ENCODE measurements around the gene TPRN.

Gene TPRN

DNA sequence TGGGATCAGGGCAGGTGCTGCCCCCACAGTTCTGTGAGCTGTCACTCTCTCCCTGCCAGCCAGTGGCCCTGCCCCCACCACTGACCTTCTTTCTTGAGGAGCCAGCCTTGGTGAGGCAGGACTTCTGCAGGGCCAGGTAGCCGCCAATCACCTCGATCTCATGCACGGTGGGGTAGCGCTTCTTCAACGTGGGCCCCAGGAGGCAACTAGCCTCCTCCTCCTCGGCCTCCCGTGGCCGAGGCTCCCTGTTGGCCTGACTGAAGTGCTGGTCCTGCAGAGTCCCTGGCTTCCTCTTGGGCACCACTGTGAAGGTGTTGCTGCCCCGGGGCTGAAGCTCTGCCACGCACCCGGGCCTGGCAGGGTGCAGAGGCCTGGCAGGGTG is 1.6 kb downstream of the TPRN start:
- H3K4me3 ChIP-seq (replicated peaks; ENCODE audit: low read depth, low read length), result no peak overlapping the region
- no peaks in the 10 kb centered on the region for H3K27me3 ChIP-seq (replicated peaks; ENCODE audit: control insufficient read depth, insufficient read depth, low read length)
- no peaks in the 10 kb centered on the region; the same call in 1 of the 2 replicates for H3K36me3 ChIP-seq (ENCODE audit: control insufficient read depth, insufficient read depth, low read length)
- TF ChIP-seq, protein P1, sequence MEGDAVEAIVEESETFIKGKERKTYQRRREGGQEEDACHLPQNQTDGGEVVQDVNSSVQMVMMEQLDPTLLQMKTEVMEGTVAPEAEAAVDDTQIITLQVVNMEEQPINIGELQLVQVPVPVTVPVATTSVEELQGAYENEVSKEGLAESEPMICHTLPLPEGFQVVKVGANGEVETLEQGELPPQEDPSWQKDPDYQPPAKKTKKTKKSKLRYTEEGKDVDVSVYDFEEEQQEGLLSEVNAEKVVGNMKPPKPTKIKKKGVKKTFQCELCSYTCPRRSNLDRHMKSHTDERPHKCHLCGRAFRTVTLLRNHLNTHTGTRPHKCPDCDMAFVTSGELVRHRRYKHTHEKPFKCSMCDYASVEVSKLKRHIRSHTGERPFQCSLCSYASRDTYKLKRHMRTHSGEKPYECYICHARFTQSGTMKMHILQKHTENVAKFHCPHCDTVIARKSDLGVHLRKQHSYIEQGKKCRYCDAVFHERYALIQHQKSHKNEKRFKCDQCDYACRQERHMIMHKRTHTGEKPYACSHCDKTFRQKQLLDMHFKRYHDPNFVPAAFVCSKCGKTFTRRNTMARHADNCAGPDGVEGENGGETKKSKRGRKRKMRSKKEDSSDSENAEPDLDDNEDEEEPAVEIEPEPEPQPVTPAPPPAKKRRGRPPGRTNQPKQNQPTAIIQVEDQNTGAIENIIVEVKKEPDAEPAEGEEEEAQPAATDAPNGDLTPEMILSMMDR (IDR thresholded peaks at IDR 0.05; ENCODE audit: insufficient read depth, low read length, poor library complexity, severe bottlenecking), result no peak
- DNase-seq (ENCODE audit: extremely low read depth, insufficient read length), result no peak

DNA sequence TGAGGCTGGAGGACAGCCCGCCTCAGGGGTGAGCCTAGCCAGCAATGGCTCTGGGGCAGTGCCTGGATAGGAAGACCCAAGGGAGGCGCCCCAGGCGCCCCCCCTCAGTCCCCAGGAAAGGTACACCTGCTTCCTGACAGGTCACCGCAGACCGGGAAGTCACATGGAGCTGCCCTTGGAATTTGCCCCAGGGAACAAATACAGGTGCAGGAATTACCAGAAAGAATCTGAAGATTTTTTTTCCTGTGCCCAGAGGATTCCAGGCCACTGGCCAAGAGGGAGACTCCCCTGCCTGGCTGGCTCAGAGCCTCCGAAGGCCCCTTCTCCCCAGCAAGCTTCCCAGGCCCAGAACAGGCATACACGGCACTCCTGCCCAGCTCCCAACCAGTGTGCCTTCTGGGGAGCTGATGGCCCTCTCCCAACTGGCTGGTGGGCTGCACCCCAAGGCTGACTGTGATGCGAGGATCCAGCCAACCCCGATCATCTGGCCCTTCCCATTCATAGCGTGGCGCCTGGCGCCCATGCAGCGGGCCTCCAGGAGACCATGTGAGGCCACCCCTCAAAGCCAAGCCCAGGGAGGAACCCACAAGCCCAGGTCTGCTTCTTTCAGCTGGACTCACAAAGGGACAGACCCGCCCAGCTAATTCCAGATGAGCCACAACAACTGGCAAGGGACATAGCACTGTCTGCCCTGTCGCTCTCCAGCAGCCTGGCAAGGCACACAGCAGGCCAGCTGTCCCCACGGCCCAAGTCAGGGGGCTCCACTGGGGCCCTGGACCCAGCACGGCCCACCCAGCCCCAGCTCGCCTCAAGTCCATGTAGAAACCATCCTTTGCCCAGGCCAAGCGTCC is 2.3 kb downstream of the TPRN start:
- H3K4me3 ChIP-seq (replicated peaks; ENCODE audit: low read depth, low read length), result no peak overlapping the region

DNA sequence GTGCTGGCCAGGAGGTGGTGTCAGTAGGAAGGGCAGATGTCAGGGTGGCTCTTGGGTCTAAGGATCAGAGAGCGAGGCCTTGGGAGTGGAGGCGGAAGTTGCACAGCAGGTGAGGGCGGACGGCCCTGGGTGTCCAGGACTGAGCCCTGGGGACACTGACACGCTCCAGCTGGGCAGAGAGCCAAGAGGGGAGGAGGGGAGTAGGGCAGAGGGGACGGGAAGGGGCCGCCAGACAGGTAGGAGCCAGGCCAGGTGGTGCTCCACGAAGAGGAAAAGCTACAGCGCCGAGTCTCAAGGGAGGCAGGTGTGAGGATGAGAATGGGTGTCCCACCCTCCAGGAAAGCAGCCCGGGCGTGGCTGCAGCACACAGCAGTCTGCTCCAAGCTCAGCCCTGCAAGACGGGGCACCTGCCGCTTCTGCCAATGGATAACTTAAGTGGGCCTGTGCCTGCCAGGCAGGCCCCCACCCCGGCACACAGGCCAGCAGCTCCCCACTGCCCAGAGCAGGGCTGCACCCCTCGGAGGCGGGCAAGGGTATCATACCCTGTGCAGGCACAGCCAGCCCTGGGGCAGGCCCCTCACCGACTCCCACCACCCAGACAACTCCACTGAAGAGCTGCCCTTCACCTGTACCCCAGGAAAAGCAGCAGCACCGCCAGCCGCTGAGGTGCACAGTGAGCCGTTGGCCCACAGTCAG is 4.9 kb downstream of the TPRN start:
- no peak for DNase-seq (ENCODE audit: extremely low read depth, insufficient read length)
- no peak overlapping the region for H3K4me3 ChIP-seq (replicated peaks; ENCODE audit: low read depth, low read length)
- peaks cover 6% of the 10 kb centered on the region for H3K36me3 ChIP-seq (ENCODE audit: control insufficient read depth, insufficient read depth, low read length)
- TF ChIP-seq, protein P1 (IDR thresholded peaks at IDR 0.05; ENCODE audit: insufficient read depth, low read length, poor library complexity, severe bottlenecking), result no peak
- no peaks in the 10 kb centered on the region for H3K27me3 ChIP-seq (replicated peaks; ENCODE audit: control insufficient read depth, insufficient read depth, low read length)

More for the DNA sequence above, 2.3 kb downstream of the TPRN start:
- H3K27me3 ChIP-seq (replicated peaks; ENCODE audit: control insufficient read depth, insufficient read depth, low read length), result no peaks in the 10 kb centered on the region
- DNase-seq (ENCODE audit: extremely low read depth, insufficient read length), result no peak
- TF ChIP-seq, protein P1 (IDR thresholded peaks at IDR 0.05; ENCODE audit: insufficient read depth, low read length, poor library complexity, severe bottlenecking), result no peak
- no peaks in the 10 kb centered on the region; the same call in 1 of the 2 replicates for H3K36me3 ChIP-seq (ENCODE audit: control insufficient read depth, insufficient read depth, low read length)

GRCh38 chr9:137194909-137195308 is 5.6 kb downstream of the TPRN start:
- no peak for DNase-seq (ENCODE audit: extremely low read depth, insufficient read length)

DNA sequence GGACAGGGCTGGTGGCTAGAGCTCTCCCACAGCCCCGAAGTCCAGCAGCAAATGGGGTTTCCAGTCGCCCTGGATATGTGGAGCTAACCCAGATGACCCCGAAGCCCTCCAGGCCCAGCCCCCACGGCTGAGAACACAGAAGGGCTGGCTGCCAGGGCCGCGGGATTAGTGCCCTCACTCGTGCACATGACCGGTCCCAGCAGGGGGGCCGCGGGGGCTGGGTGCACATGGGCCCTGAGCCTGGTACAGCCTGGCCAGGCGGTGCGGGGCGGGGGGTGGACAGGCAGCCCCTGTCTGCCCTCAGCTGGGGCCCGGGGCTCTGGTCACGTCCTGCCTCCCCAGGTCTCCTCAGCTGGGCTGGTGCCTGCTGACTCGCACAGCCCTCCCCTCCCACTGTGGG is 6.2 kb downstream of the TPRN start:
- no peak for DNase-seq (ENCODE audit: extremely low read depth, insufficient read length)
- TF ChIP-seq, protein P1 (IDR thresholded peaks at IDR 0.05; ENCODE audit: insufficient read depth, low read length, poor library complexity, severe bottlenecking), result no peak
- H3K27me3 ChIP-seq (replicated peaks; ENCODE audit: control insufficient read depth, insufficient read depth, low read length), result no peaks in the 10 kb centered on the region
- no peak overlapping the region for H3K4me3 ChIP-seq (replicated peaks; ENCODE audit: low read depth, low read length)
- H3K36me3 ChIP-seq (ENCODE audit: control insufficient read depth, insufficient read depth, low read length), result peaks cover 9% of the 10 kb centered on the region

More at GRCh38 chr9:137194909-137195308, 5.6 kb downstream of the TPRN start:
- Histone ChIP-seq H3K27me3 (replicated peaks; ENCODE audit: control insufficient read depth, insufficient read depth, low read length) (no peaks in the 10 kb centered on the region), H3K36me3 (ENCODE audit: control insufficient read depth, insufficient read depth, low read length) (peaks cover 9% of the 10 kb centered on the region), H3K4me3 (replicated peaks; ENCODE audit: low read depth, low read length) (no peak overlapping the region)
- TF ChIP-seq, protein P1 (IDR thresholded peaks at IDR 0.05; ENCODE audit: insufficient read depth, low read length, poor library complexity, severe bottlenecking), result no peak

All from GM06990 (cell line).